Esophagus squamous epithelium (tissue), 5 donors: Measurements from ENCODE around the gene CACHD1. TPM values are rescaled to one million over a fixed set of nuclear protein-coding genes. Genes with fewer than 3 reads are reported as not detected.
A peak's percentile ranks its signal among the peaks of the same experiment; 100 is the strongest.

Experiments
- DNase-seq: peaks from one replicate; lab custom pipeline; 2025; lab: John Stamatoyannopoulos, UW
- H3K27ac ChIP-seq, 4 donors: fragments of 200-600 bp; sonication (generic); one replicate each; pipeline ENCODE4 v1.5.1; 2016 to 2019; ENCODE audit warnings: mild to moderate bottlenecking in 1 of 4
- H3K27me3 ChIP-seq, 4 donors: fragments of 200-600 bp; sonication (generic); 1 replicate in 3 of 4; 2 replicates in 1 of 4; pipeline versions ENCODE4 v1.5.1 to v1.6.0; 2017 to 2021; ENCODE audit warnings: antibody characterized with exemption in 1 of 4
- H3K36me3 ChIP-seq, 3 donors: fragments of 200-600 bp; sonication (generic); one replicate each; pipeline ENCODE4 v1.5.1; 2016 to 2019
- H3K4me1 ChIP-seq, 3 donors: fragments of 200-600 bp; sonication (generic); one replicate each; pipeline ENCODE4 v1.5.1; 2017 to 2019
- H3K4me3 ChIP-seq, 4 donors: fragments of 200-600 bp; sonication (generic); 1 replicate in 3 of 4; 2 replicates in 1 of 4; pipeline ENCODE4 v1.5.1; 2016 to 2019; ENCODE audit warnings: mild to moderate bottlenecking in 2 of 4, moderate library complexity in 1 of 4
- H3K9me3 ChIP-seq, 3 donors: fragments of 200-600 bp; sonication (generic); one replicate each; pipeline ENCODE4 v1.5.1; 2016 to 2019
- CTCF ChIP-seq, 6 experiments: fragments of 450-650 bp in 4 of 6; fragments of 200-600 bp in 2 of 6; sonication (generic) in 2 of 6; IDR thresholded peaks; one replicate each; pipeline ENCODE4 v1.5.1; 2016 to 2019; ENCODE audit warnings: antibody characterized with exemption in 6 of 6, mild to moderate bottlenecking in 4 of 6, moderate library complexity in 4 of 6
- POLR2A ChIP-seq, 4 donors: fragments of 450-650 bp; IDR thresholded peaks; one replicate each; pipeline ENCODE4 v1.6.1; 2017; ENCODE audit warnings: antibody characterized with exemption in 4 of 4, mild to moderate bottlenecking in 4 of 4, moderate library complexity in 3 of 4
- WGBS, 2 donors: methylation state at CpG; one replicate each; pipeline ENCODE4 v1.1.5; 2018; 5-methylcytosine and 5-hydroxymethylcytosine counted together
- intact Hi-C: fragments of 100-400 bp; cut with DNase I; formaldehyde crosslinking; loops from one replicate; pipeline ENCODE4 v1.15.0; 2022
- total RNA-seq, 4 donors: library from RNA; depleted of rRNA; stranded (reverse); fragments of >200 nt; gene quantifications; one replicate each; pipeline ENCODE4 v1.1.0, GENCODE V29; 2016
- donor health status: DM: yes; HTN: yes; CAD: no.

CACHD1 gene
- total RNA-seq, 4 donors from 2014 or later = 1.9 to 14.5 (median 4.1) TPM

- Histone ChIP-seq H3K4me1 (peaks cover 5 to 69% (median 29%) of the 10 kb centered on the region in 3 donors), H3K36me3 (no peaks in the 10 kb centered on the region), H3K4me3 (no peak overlapping the region), H3K27ac (no peak overlapping the region), H3K27me3 (no peaks in the 10 kb centered on the region), H3K9me3 (no peaks in the 10 kb centered on the region)
- intact Hi-C loops = no loop called here
- TF ChIP-seq CTCF (IDR thresholded peaks at IDR 0.05) (no peak), POLR2A (IDR thresholded peaks at IDR 0.05) (no peak)
- no peak for DNase-seq
- WGBS, 2 donors = 79 to 82% methylated on average over 4 of the region's 4 CpGs
These were observed 68.0 kb downstream of the CACHD1 start for GRCh38 chr1:64537942-64538341.

- no peak for DNase-seq
- no peak overlapping the region for H3K4me3 ChIP-seq
- peaks cover 5 to 69% (median 29%) of the 10 kb centered on the region in 3 donors for H3K4me1 ChIP-seq
- no peak for TF ChIP-seq CTCF (IDR thresholded peaks at IDR 0.05)
- no peak for TF ChIP-seq POLR2A (IDR thresholded peaks at IDR 0.05)
- H3K27ac ChIP-seq = no peak overlapping the region
- no peaks in the 10 kb centered on the region for H3K36me3 ChIP-seq
- intact Hi-C loops = no loop called here
- H3K27me3 ChIP-seq = no peaks in the 10 kb centered on the region
- no peaks in the 10 kb centered on the region for H3K9me3 ChIP-seq
- WGBS, 2 donors = 78 to 86% methylated on average over 3 of the region's 3 CpGs
These were observed 68.5 kb downstream of the CACHD1 start for GRCh38 chr1:64538389-64538788.

GRCh38 chr1:64539289-64539688, 69.4 kb downstream of the CACHD1 start:
- peak overlapping the region; percentile 0 to 75 (median 60) for H3K27ac ChIP-seq
- DNase-seq = no peak

GRCh38 chr1:64539781-64540218, 69.9 kb downstream of the CACHD1 start:
- peaks cover 5 to 72% (median 29%) of the 10 kb centered on the region in 3 donors for H3K4me1 ChIP-seq
- WGBS, 2 donors = 42 to 45% methylated on average over 2 of the region's 2 CpGs
- no peaks in the 10 kb centered on the region for H3K9me3 ChIP-seq
- intact Hi-C loops = no loop called here
- H3K36me3 ChIP-seq = no peaks in the 10 kb centered on the region
- no peak for DNase-seq
- peak overlapping the region in 3 of 4 donors; percentile 17 to 44 (median 36) for H3K4me3 ChIP-seq
- peak overlapping the region; percentile 51 to 75 (median 62) for H3K27ac ChIP-seq
- no peak for TF ChIP-seq POLR2A (IDR thresholded peaks at IDR 0.05)
- TF ChIP-seq CTCF (IDR thresholded peaks at IDR 0.05) = no peak
- no peaks in the 10 kb centered on the region for H3K27me3 ChIP-seq

More at GRCh38 chr1:64539289-64539688, 69.4 kb downstream of the CACHD1 start:
- H3K4me3 ChIP-seq = no peak overlapping the region
- no peaks in the 10 kb centered on the region for H3K9me3 ChIP-seq
- WGBS, 2 donors = 28 to 44% methylated on average over 3 of the region's 3 CpGs
- intact Hi-C loops = no loop called here
- H3K36me3 ChIP-seq = no peaks in the 10 kb centered on the region
- H3K4me1 ChIP-seq = peaks cover 5 to 69% (median 29%) of the 10 kb centered on the region in 3 donors
- TF ChIP-seq CTCF (IDR thresholded peaks at IDR 0.05) (no peak), POLR2A (IDR thresholded peaks at IDR 0.05) (no peak)
- no peaks in the 10 kb centered on the region for H3K27me3 ChIP-seq

- peak overlapping the region in 3 of 4 donors; percentile 17 to 44 (median 36) for H3K4me3 ChIP-seq
- intact Hi-C loops = no loop called here
- H3K27ac ChIP-seq = peak overlapping the region; percentile 51 to 75 (median 62)
- WGBS, 2 donors = 20 to 31% methylated on average over 6 of the region's 6 CpGs
- peaks cover 5 to 76% (median 32%) of the 10 kb centered on the region in 3 donors for H3K4me1 ChIP-seq
- no peaks in the 10 kb centered on the region for H3K36me3 ChIP-seq
- H3K9me3 ChIP-seq = no peaks in the 10 kb centered on the region
- H3K27me3 ChIP-seq = no peaks in the 10 kb centered on the region
- TF ChIP-seq POLR2A (IDR thresholded peaks at IDR 0.05) = no peak
- TF ChIP-seq CTCF (IDR thresholded peaks at IDR 0.05) = no peak
- no peak for DNase-seq
These were observed 70.4 kb downstream of the CACHD1 start for GRCh38 chr1:64540265-64540791.
